ENCODE measurements around the gene GRB10.

Gene GRB10

GRCh38 chr7:50621206-50621605 is 161.5 kb downstream of the GRB10 start:
- no peak for DNase-seq
- TF ChIP-seq GATA1 (IDR thresholded peaks at IDR 0.05; ENCODE audit: low read depth, low read length), result no peak
- no peak for TF ChIP-seq POLR2A (IDR thresholded peaks at IDR 0.05; ENCODE audit: low read length)

DNA sequence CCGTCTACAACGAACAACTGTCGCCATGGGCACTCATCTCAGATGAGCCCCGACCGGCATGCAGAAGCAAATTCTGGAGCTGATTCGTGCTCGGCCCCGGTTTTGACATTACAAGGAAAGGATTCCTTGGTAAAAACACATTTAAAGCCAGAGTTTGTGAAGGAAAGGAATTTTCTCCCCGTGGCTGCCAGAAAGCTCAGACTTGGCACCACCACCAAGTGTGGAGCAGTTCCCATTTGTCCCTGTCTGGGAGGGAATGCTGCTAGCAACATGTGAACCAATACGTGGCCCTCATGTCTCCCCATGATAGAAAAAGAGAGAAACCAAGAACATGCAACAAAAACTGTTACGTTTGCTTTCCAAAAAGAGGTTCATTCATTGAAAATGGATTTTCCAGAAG is 162.3 kb downstream of the GRB10 start:
- TF ChIP-seq GATA1 (IDR thresholded peaks at IDR 0.05; ENCODE audit: low read depth, low read length), result no peak
- no peak for TF ChIP-seq POLR2A (IDR thresholded peaks at IDR 0.05; ENCODE audit: low read length)
- no peak for DNase-seq

GRCh38 chr7:50619684-50620083 is 163.0 kb downstream of the GRB10 start:
- no peak for DNase-seq
- TF ChIP-seq POLR2A (IDR thresholded peaks at IDR 0.05; ENCODE audit: low read length) (no peak), GATA1 (IDR thresholded peaks at IDR 0.05; ENCODE audit: low read depth, low read length) (no peak)

GRCh38 chr7:50618281-50618680 is 164.4 kb downstream of the GRB10 start:
- no peak for DNase-seq
- TF ChIP-seq POLR2A (IDR thresholded peaks at IDR 0.05; ENCODE audit: low read length) (no peak), GATA1 (IDR thresholded peaks at IDR 0.05; ENCODE audit: low read depth, low read length) (no peak)

DNA sequence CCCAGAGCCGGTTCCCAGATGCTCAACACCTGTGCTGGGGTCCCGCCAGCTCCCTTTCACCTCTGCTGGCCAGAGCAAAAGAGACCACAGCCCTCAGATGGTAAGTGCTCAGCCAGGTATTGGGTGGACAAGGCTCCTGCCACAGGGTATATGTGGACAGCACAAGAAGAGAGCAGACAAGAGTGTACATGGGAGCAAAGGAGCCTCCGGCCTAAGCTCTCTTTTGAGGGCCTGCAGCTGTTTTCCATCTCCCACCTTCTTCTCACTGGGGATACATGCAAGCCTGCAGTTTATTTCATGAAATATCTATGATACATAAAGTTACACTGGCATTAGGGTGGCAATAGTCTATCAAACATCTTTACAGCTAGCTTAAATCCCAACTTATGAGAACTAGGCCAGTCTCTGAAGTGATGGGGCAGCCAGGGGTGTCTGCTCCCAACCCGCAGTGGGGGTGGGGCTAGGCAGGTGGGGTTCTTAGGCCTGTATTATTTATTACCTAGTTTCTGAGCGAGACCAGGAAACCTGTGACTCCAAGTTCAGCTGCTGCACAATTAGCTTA is 167.1 kb downstream of the GRB10 start:
- TF ChIP-seq GATA1 (IDR thresholded peaks at IDR 0.05; ENCODE audit: low read depth, low read length), result no peak
- no peak for TF ChIP-seq POLR2A (IDR thresholded peaks at IDR 0.05; ENCODE audit: low read length)

DNA sequence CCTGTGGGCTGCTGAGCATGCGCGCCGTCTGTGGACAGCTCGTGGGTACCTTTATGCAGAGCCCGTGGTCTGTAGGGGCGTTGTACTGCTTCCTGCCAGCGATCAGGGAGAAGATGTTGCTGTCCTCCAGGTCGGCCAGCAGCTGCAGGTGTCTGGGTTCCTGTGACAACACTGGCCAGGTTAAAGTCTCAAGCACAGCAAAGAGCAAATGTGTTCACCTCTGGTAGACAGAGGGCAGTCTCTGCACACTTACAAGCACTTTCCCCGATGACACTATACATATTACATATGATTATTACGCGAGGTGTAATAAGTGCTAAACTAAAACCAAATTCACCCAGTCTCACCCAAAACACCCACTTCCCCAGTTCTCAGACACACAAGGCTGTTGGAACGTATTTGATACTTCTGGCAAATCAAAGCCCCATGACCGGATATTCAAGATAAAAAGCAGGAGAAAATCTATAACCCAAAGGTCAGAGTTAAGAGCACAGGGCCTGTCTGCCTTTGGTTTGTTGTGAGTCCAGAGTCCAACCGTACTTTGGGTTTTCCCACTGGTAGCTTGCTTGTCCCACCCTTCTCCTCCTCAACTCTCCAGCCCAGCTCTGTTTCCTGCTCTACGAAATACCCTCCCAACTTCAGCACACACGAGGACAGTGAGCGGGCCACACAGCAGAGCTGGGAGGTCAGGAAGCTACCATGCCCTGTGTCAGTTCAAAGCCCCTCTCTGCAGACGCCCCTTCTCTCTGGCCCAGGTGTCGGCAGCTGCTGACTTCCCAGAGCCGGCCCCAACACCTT is 167.8 kb downstream of the GRB10 start:
- peak in 1 of 2 experiments; percentile 24 for DNase-seq
- TF ChIP-seq GATA1 (IDR thresholded peaks at IDR 0.05; ENCODE audit: low read depth, low read length) (no peak), POLR2A (IDR thresholded peaks at IDR 0.05; ENCODE audit: low read length) (no peak)

More for the DNA sequence above, 167.1 kb downstream of the GRB10 start:
- DNase-seq, result no peak

GRCh38 chr7:50613473-50613872 is 169.2 kb downstream of the GRB10 start:
- TF ChIP-seq POLR2A (IDR thresholded peaks at IDR 0.05; ENCODE audit: low read length) (no peak), GATA1 (IDR thresholded peaks at IDR 0.05; ENCODE audit: low read depth, low read length) (no peak)
- DNase-seq, result no peak

DNA sequence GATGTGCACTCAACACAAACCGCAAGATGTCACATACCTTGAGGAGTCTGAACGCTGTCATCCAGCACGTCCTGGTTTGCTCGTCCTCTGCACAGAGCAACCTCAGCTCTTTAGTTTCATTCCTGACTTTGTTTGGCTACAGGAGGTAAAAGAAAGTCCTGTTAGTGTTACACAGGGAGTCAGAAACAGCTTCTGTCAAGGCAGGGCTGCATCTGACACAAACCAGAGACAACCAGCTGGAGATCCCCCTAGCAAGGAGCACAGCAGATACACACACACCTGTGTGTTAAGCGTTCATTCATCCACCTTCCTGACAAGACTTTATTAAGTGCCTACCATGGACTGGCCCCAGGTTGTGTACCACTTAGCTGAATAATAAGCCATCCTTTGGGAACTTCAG is 170.0 kb downstream of the GRB10 start:
- no peak for DNase-seq
- TF ChIP-seq POLR2A (IDR thresholded peaks at IDR 0.05; ENCODE audit: low read length) (no peak), GATA1 (IDR thresholded peaks at IDR 0.05; ENCODE audit: low read depth, low read length) (no peak)

DNA sequence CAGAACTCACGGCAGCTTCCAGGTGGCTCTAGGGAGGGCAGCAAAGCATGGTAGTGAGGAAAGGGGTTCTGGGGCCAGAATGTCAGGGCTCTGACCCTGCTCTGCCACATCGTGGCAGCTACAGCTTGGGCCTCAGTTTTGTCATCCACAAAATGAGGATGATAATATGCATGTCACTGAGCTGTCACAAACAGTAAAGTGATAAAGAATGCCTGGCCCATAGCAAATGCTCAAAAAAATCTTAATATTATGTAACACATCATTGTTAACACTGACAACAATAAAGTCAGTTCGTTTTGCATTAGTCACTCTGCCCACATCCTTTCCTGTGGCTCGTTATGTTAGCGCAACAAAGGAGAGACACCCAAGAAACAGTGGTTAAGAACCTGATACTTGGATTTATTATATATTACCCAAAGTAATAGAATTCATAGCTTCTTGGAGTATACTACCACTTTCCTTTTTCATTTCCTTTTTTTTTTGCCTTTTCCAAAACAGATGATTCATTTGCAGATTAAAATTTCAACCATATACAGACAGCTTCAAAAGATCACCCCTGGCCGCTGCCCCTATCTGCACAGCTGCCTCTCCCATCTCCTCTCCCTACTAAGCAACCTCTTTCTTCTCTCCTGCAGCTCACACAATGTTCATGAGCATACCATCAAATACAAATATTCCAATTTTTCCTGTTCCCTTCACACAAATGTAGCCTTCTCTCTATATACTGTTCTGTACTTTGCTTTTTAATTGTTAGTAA is 172.0 kb downstream of the GRB10 start:
- TF ChIP-seq POLR2A (IDR thresholded peaks at IDR 0.05; ENCODE audit: low read length) (no peak), GATA1 (IDR thresholded peaks at IDR 0.05; ENCODE audit: low read depth, low read length) (no peak)
- DNase-seq, result no peak

DNA sequence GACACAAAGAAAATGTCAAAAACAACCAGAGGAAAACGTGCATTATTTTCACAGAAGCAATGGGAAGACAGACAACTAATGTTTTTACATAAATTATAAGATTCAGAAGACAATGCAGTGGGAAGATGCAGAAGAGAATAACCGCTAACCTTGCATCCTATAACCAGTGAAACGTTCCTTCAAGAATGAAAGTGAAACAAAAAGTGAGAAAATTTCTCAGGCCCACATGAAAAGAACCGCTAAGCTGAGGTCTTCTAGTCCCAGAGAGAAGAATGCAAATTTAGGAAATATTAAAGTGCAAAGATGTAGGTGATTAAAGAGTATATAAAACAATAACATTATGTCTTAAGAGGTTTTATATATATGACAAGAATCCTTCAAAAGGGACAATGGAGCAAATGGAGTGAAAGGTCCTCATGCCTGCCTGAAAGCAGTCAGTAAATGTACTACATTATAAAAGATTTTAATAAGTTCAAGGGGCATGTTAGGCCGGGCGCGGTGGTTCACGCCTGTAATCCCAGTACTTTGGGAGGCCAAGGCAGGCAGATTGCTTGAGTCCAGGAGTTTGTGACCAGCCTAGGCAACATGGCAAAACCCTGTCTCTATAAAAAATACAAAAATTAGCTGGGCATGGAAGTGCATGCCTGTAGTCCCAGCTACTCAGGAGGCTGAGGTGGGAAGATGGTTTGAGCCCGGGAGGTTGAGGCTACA is 174.3 kb downstream of the GRB10 start:
- DNase-seq, result no peak
- TF ChIP-seq GATA1 (IDR thresholded peaks at IDR 0.05; ENCODE audit: low read depth, low read length), result no peak
- TF ChIP-seq POLR2A (IDR thresholded peaks at IDR 0.05; ENCODE audit: low read length), result no peak

DNA sequence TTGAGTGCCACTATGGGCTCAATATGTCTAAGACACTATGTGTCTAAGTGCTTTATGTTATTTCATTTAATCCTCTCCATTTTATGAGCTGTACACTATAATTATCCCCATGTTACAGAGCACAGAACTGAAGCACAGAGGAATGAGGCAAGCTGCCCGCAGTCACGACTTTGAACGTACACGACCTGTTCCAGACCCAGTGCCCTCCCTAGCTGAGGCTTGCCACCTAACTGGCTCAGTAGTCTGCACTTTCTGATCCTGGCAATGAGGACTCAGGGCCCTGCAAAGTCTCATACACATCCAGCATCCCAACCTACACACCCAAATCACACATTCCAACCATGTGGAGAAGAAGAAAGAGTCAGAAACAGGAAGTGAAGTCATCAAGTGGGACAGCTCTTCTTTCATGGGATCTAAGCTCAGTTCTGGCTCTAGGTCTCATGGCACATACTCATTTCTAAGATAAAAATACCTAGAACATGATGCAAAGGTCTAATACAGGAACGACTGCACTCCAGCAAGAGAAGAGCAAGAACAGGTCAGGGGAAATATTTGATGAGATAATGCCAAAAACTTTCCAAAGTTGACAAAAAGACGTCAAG is 175.1 kb downstream of the GRB10 start:
- no peak for TF ChIP-seq POLR2A (IDR thresholded peaks at IDR 0.05; ENCODE audit: low read length)
- TF ChIP-seq GATA1 (IDR thresholded peaks at IDR 0.05; ENCODE audit: low read depth, low read length), result no peak
- no peak for DNase-seq

DNA sequence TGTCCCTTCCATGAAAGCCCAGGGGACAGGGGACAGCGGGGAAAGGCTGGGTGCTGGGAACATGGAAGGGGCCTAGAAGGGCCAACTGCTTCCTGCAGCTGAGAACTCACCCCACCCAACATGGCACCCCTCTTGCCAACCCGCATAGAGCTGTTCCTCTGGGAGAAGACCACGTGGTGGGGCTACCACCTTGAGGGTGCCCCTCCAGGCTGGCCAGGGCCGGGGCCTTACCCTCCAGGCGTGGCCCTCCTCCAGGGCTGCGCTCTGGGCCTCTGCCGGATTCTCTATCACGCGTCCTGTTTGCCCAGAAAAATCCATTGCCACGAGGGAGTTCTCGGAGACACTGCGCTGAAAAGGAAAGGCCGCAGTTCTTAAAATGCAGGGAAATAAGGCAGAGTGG is 177.6 kb downstream of the GRB10 start:
- TF ChIP-seq POLR2A (IDR thresholded peaks at IDR 0.05; ENCODE audit: low read length) (no peak), GATA1 (IDR thresholded peaks at IDR 0.05; ENCODE audit: low read depth, low read length) (no peak)
- DNase-seq, result no peak

DNA sequence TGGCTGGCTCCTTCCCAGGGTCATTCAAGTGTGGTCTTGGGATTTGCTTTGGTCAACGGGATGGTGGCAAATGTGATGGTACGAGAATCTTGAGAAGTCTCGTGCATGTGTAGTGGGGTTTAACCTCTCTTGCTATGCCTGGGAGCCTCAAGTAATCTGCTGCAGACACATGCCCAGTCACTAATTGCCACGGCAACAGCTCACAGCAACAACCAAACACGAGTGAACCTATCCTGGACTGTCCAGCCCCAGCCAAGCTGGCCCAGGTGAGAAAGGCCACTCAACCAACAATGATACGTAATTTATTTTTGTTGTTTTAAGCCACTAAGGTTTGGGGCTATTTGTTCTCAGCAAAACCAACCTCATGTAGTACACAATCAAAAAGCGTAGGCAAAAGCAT is 179.4 kb downstream of the GRB10 start:
- TF ChIP-seq GATA1 (IDR thresholded peaks at IDR 0.05; ENCODE audit: low read depth, low read length), result no peak
- TF ChIP-seq POLR2A (IDR thresholded peaks at IDR 0.05; ENCODE audit: low read length), result no peak
- DNase-seq, result peak in 1 of 2 experiments; percentile 14

All from erythroblast (primary cell).